GM12873 (cell line): Measurements from ENCODE around the gene FHOD3.

Source experiments
- CTCF ChIP-seq: IDR thresholded peaks from 2 replicates; pipeline ENCODE4 v1.5.1; 2012; ENCODE audit warnings: low read depth, mild to moderate bottlenecking, moderate library complexity, low read length, control low read depth; ENCODE audit not compliant: insufficient read depth; ENCODE audit errors: missing control alignments

FHOD3 gene

DNA sequence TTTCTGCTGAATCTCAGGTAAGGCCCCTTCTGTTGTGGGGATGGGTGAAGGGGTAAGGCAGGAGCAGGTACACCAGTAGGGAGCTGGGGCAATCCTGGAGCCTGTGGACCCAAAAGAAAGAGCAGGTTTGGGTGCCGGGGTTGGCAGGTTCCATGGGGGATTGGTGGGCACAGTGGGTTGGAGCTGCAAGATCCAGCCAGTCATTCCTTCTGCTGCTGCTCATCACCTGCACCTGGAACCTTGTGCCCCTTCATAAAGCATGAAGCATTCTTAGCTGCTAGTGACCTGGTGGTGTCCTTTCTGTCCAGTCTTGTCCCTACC, 24.9 kb downstream of the FHOD3 start:
- TF ChIP-seq CTCF: no peak

DNA sequence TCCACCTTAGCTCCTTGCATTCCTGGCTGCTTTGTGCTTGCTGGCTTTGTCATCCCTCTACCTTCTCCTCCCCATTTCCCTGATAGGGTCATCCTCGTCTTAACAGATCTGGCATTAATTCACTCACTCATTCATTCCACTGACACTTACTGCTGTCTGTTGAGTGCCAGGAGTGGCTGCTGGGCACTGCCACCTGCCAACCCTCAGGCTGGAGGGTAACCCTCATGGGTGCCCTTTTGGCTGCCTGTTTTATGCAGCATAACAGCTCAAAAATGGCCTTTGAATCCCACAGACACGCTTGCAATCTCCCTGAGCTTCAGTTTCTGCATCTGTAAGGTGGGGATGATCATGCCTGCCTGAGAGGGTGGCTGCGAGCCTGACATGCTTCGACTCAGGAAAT, 25.2 kb downstream of the FHOD3 start:
- no peak for TF ChIP-seq CTCF

GRCh38 chr18:36323421-36323820, 25.9 kb downstream of the FHOD3 start:
- TF ChIP-seq CTCF: no peak

DNA sequence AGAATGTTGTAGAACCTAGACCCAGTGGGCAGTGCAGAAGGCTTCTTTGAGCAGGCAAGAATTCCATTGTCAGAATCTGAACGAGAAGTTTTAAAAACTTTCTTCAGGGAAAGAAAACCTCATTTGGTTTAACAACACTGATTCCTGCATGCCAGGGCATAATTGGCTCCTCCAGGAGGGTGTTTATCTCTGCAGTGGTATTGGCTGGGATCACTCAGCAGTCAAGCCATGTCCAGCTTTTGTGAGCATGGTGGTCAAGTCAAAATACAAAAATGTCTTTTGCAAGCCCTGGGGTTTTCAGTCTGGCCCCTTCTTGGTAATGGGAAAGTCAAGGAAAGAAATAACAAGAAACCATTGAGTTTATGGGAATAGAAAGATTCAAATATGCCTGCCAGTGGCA, 28.3 kb downstream of the FHOD3 start:
- no peak for TF ChIP-seq CTCF

- TF ChIP-seq CTCF: no peak
Measured at GRCh38 chr18:36326771-36327170, 29.3 kb downstream of the FHOD3 start.

DNA sequence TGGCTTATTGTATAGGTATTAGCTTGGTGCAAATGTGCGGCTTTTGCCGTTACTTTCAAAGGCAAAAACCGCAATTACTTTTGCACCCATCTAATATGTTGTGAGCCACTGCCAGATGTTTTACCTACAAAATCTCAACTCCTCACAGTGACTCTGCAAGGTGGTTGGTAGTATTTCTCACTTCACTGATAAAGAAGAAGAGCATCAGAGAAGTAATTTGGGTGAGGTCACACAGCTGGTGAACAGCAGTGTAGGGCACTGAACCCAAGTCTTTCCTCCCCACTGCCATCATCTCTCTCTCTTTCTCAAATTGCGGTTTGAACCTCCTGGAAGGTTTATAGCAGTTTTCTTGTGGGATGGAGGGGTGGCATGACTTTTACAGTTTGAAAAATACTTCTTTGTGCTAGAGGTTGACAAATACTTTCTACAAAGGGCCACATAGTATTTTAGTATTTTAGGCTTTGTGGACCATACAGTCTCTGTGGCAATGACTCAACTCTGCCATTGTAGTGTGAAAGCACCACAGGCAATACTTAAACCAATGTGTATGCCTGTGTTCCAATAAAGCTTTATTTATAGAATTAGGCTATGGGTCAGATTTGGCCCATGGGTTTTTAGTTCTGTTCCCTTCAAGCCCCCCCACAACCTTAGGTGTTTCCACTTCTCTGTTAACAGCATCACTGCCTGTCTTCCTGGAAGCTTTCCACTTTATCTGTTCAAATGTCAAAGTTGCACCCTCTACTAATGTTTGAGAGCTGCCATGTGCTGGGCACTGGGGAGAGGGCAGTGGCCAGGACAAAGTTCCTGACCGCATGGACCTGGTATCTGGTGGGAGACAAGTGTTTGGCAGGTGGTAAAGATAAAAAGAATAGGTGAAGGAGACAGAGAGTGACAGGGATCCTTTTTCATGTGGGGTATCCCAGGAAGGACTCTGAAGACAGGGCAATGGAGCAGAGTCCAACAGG, 30.1 kb downstream of the FHOD3 start:
- TF ChIP-seq CTCF: no peak

DNA sequence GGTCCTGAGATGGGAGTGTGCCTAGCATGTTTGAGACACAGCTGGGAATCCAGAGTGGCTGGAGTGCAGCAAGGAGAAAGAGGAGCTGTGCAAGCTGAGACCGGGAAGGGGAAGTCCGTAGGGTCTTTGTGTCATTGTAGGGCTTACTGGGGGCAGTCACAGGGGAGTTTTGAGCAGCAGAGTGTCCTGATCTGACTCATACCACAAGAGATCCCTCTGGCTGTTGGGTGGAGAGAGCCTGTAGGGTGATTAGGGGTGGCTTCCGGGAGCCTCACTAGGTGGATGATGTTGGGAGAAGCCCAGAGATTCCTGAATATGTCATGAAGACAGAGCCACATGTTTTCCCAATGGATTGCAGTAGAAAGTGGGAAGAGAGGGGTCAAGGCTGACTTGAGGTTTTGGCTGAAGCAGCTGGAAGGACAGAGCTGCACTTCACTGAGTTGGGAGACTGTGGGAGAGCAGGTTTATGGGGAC, 30.9 kb downstream of the FHOD3 start:
- no peak for TF ChIP-seq CTCF
